ENCODE measurements around the gene PTPRN2. TPM values are rescaled to one million over a fixed set of nuclear protein-coding genes. Genes with fewer than 3 reads are reported as not detected.

The PTPRN2 gene
- total and polyA plus RNA-seq, 2 of the 8 experiments (the other 6 are each of a cell fraction or from before 2014, with no cell fraction given) = 2.6 to 4.5 TPM

- Histone ChIP-seq H2BK15ac (ENCODE audit: low read length) (no peak overlapping the region), H3K27ac (ENCODE audit: low read depth, low read length) (no peak overlapping the region), H3K18ac (ENCODE audit: extremely low read depth, low read length) (no peak overlapping the region), H3K4me2 (ENCODE audit: insufficient read depth in 1 of 2, low read depth in 2 of 2, low read length in 2 of 2) (no peak overlapping the region), H4K20me1 (replicated peaks in 1 of 2; ENCODE audit: control insufficient read depth in 1 of 2, insufficient read depth in 2 of 2, low read length in 2 of 2) (no peaks in the 10 kb centered on the region), H3K27me3 (replicated peaks in 1 of 4; ENCODE audit: control insufficient read depth in 3 of 4, extremely low read depth in 1 of 4, insufficient read depth in 3 of 4, low read length in 3 of 4) (no peaks in the 10 kb centered on the region), H3K4me1 (replicated peaks in 1 of 4; ENCODE audit: control insufficient read depth in 3 of 4, insufficient read depth in 4 of 4, low read length in 3 of 4) (peaks cover 1 to 11% (median 7%) of the 10 kb centered on the region in 4 experiments; a peak in 4 of 7 replicates), H3K79me1 (ENCODE audit: low read depth, low read length) (no peaks in the 10 kb centered on the region), H2BK5ac (ENCODE audit: low read depth, low read length) (no peak overlapping the region), H3K36me3 (ENCODE audit: control insufficient read depth in 2 of 4, insufficient read depth in 4 of 4, low read length in 3 of 4) (no peaks in the 10 kb centered on the region), H4K8ac (ENCODE audit: extremely low read depth, insufficient read depth, low read length) (no peak overlapping the region; the same call in 1 of the 2 replicates), H2AFZ (ENCODE audit: low read length) (no peak overlapping the region), H3K23ac (ENCODE audit: insufficient read length) (no peak overlapping the region), H2BK12ac (ENCODE audit: low read depth, low read length) (no peak overlapping the region), H4K91ac (replicated peaks; ENCODE audit: insufficient read length, low read length) (peak overlapping the region; percentile 90), H3K79me2 (ENCODE audit: control insufficient read depth in 1 of 2, insufficient read depth in 2 of 2, low read length in 2 of 2) (no peaks in the 10 kb centered on the region), H3K4me3 (ENCODE audit: extremely low read depth in 1 of 4, insufficient read depth in 2 of 4, low read depth in 3 of 4, low read length in 4 of 4) (no peak overlapping the region), H2BK120ac (replicated peaks; ENCODE audit: low read depth, low read length) (no peak overlapping the region), H3K56ac (replicated peaks; ENCODE audit: insufficient read length, low read depth, low read length) (no peak overlapping the region), H3K4ac (replicated peaks; ENCODE audit: insufficient read length, low read depth, low read length) (no peak overlapping the region), H3K9me3 (ENCODE audit: insufficient read depth in 2 of 2, low read depth in 1 of 2, low read length in 1 of 2) (peaks cover 1 to 31% of the 10 kb centered on the region in 2 experiments), H2BK20ac (ENCODE audit: low read length) (no peak overlapping the region), H2AK5ac (ENCODE audit: low read depth, low read length) (no peak overlapping the region), H3K14ac (ENCODE audit: insufficient read length) (no peak overlapping the region), H3K23me2 (ENCODE audit: low read depth, low read length) (no peaks in the 10 kb centered on the region), H3K9ac (replicated peaks in 1 of 4; ENCODE audit: extremely low read depth in 1 of 4, low read depth in 3 of 4, low read length in 3 of 4) (no peak overlapping the region), H4K5ac (ENCODE audit: insufficient read length, low read depth, low read length) (no peak overlapping the region)
- ChIA-PET POLR2A (ENCODE audit: partially characterized antibody) (no interaction called here), CTCF (ENCODE audit: partially characterized antibody) (no interaction called here)
- DNase-seq (ENCODE audit: low read depth in 1 of 2, low spot score in 2 of 2) = peak in 1 of 2 experiments; percentile 32
- FAIRE-seq = no peak
- WGBS, 2 experiments (ENCODE audit: extremely low coverage in 1 of 2, insufficient coverage in 1 of 2, insufficient read length in 1 of 2, insufficient replicate concordance in 2 of 2, low coverage in 1 of 2, low lambda C conversion rate in 2 of 2, missing lambda C conversion rate in 1 of 2) = 84% methylated on average over 16 of the region's 16 CpGs; no CpG with 5 or more reads in 1 of the 2 experiments
- TF ChIP-seq SIX5 (IDR thresholded peaks at IDR 0.05; ENCODE audit: low read depth, low read length) (no peak), TBP (IDR thresholded peaks at IDR 0.05; ENCODE audit: low read depth, low read length) (no peak), POLR2A (IDR thresholded peaks at IDR 0.05; ENCODE audit: control extremely low read depth in 1 of 2, low read depth in 2 of 2, low read length in 2 of 2) (no peak), EGR1 (IDR thresholded peaks at IDR 0.05; ENCODE audit: borderline replicate concordance, low read depth, low read length) (no peak), JUND (IDR thresholded peaks at IDR 0.05; ENCODE audit: low read length) (no peak), ZNF274 (IDR thresholded peaks at IDR 0.05; ENCODE audit: borderline replicate concordance, extremely low read depth, low read length) (no peak), TCF12 (IDR thresholded peaks at IDR 0.05; ENCODE audit: low read depth, low read length) (no peak), POLR2AphosphoS5 (IDR thresholded peaks at IDR 0.05; ENCODE audit: low read depth, low read length) (no peak), CHD2 (IDR thresholded peaks at IDR 0.05; ENCODE audit: low read length) (no peak), USF2 (IDR thresholded peaks at IDR 0.05; ENCODE audit: low read length) (no peak), TAF7 (optimal IDR thresholded peaks at IDR 0.05; ENCODE audit: borderline replicate concordance, low read depth, low read length) (no peak)
Measured at GRCh38 chr7:158300427-158300826, 287.2 kb downstream of the PTPRN2 start.

Data from H1 (cell line).